IPS-NIHi7 (cell line): ENCODE data around the gene PDE4B.
"Not testable (repeated sequence)": the region's sequence is repeated elsewhere in the genome, so short reads cannot be mapped to it uniquely, and the experiment has no call there.

Experiments
- DNase-seq: peaks from one replicate; pipeline ENCODE4 v3.0.0; 2012; ENCODE audit warnings: mixed read lengths; ENCODE audit errors: extremely low spot score

The PDE4B gene

DNA sequence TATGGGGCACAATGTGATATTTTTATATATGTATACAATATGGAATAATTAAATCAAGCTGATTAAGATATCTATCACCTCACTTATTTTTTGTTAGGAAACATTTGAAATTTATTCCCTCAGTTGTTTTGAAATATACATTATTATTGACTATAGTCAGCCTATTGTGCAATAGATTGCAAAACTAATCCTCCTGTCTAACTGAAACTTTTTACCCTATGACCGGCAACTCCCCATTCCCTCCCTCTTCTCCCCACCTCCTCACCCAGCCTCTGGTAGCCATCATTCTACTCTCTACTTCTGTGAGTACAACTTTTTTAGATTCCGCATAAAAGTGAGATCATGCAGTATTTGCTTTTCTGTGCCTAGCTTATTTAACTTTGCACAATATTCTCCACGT lies 623.6 kb downstream of the PDE4B start:
- no peak for DNase-seq

DNA sequence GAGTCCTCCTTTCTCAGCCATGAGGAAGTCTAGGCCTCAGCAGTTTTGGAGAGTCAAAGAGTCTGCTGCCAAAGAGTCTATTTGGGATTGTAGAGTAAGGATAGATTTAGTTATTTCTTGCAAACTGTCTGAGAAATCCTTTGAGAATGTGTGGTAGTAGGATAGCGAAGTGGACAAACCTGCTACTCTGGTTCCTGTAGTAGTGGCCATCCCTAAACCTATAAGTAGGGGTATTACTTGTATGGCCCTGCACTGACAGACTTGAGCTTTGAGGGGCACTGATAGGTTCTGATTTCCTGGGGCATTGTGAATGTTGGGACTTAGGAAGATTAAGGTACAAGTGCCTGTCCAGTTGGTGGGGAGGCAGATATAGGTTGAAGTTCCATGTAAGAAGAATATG lies 625.3 kb downstream of the PDE4B start:
- DNase-seq: no peak

DNA sequence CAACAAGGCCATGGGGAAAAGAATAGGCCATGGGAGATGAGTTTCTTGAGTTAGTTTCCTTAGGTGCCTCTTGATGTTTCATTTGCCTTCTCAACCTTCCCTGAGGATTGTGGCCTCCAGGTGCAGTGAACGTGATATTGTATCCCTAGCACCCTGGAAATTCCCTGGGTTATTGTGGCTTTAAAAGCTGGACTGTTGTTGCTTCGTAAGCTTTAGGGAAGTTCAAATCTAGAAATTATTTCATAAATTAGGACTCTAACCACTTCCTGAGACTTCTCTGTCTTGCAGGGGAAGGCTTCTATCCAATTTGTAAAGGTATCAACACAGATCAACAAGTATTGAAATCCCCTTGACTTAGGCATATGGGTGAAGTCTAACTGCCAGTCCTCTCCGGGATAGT lies 627.5 kb downstream of the PDE4B start:
- DNase-seq: not testable (repeated sequence)

DNA sequence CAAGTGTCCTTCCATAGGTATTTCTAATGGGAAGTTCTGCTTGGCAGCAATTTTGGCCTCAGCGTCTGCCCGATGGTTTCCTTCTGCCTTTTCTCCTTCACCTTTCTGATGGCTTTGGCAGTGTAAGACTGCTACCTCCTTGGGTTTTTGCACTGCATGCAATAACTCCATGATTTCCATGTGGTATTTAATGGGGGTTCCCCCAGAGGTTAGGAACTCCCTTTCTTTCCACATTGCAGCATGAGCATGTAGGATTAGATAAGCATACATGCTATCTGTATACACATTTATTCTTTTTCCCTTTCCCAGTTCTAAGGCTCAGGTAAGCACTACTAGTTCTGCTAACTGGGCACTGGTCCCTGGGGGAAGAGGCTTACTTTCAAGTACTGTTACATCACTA lies 628.2 kb downstream of the PDE4B start:
- DNase-seq: not testable (repeated sequence)

DNA sequence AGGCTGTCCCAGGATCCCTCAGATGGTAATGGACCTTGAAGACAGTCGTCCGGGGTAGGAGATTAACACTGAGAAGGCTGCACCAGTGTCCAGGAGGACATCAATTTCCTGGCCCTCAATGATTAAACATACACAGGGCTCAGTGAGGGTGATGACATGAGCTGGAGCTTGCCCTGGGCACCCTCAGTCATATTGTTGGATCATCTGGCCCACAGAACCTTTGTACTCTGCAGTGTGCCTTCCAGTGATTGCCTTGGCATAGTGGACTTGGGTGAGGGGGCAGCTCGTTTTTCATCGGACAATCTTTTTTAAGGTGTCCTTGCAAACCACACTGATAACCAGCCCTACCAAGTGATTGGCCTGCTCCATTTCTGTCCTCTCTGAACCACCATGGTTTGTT lies 630.1 kb downstream of the PDE4B start:
- no peak for DNase-seq
